HEK293 (cell line): ENCODE measurements around the gene TXNRD2.

Experiments
- CTCF ChIA-PET: fragments of 350-600 bp; formaldehyde crosslinking; extraction: SDS; loops from one replicate; lab custom pipeline; 2021; ENCODE audit warnings: antibody characterized with exemption; lab: Yijun Ruan, JAX
- POLR2A ChIA-PET: fragments of 300-600 bp; formaldehyde crosslinking; extraction: SDS; loops from one replicate; lab custom pipeline; 2020; ENCODE audit warnings: antibody characterized with exemption, inconsistent platforms; lab: Yijun Ruan, JAX
- H3K27ac ChIP-seq: fragments of 200-500 bp; sonication (Bioruptor generic); 2 replicates; pipeline ENCODE4 v1.5.1; 2014; ENCODE audit warnings: low read depth, low read length, control low read depth, inconsistent platforms; ENCODE audit errors: extremely low read depth
- H3K36me3 ChIP-seq, 2 experiments: fragments of 200-500 bp in 1 of 2; sonication (Bioruptor generic) in 1 of 2; 1 replicate in 1 of 2; 2 replicates in 1 of 2; pipeline ENCODE4 v1.5.1; 2014 to 2017; ENCODE audit warnings: inconsistent platforms in 2 of 2, low read length in 2 of 2; ENCODE audit not compliant: control insufficient read depth in 2 of 2, insufficient read depth in 1 of 2
- H3K4me1 ChIP-seq: fragments of 200-500 bp; sonication (Bioruptor generic); 2 replicates; pipeline ENCODE4 v1.5.1; 2014; ENCODE audit warnings: mild to moderate bottlenecking, low read length, inconsistent platforms; ENCODE audit not compliant: control insufficient read depth, insufficient read depth
- H3K4me3 ChIP-seq: 2 replicates; pipeline ENCODE4 v1.5.1; 2011; ENCODE audit warnings: low read depth, mild to moderate bottlenecking, control low read depth, low read length, moderate library complexity
- H3K9me3 ChIP-seq: fragments of 200-500 bp; sonication (Bioruptor generic); 2 replicates; pipeline ENCODE4 v1.5.1; 2014; ENCODE audit warnings: low read depth, low read length, inconsistent platforms; ENCODE audit not compliant: control insufficient read depth, insufficient read depth
- KLF10 ChIP-seq: fragments of 450-650 bp; IDR thresholded peaks from 2 replicates; pipeline ENCODE4 v1.5.1; 2018; ENCODE audit warnings: missing biosample characterization, mild to moderate bottlenecking, missing genetic modification characterization
- SP7 ChIP-seq: fragments of 450-650 bp; formaldehyde crosslinking; IDR thresholded peaks from 2 replicates; pipeline ENCODE4 v1.5.1; 2016; ENCODE audit warnings: missing biosample characterization, missing genetic modification characterization
- YY2 ChIP-seq: fragments of 450-650 bp; formaldehyde crosslinking; IDR thresholded peaks from 2 replicates; pipeline ENCODE4 v1.5.1; 2016; ENCODE audit warnings: missing biosample characterization, missing genetic modification characterization
- ZBTB21 ChIP-seq: fragments of 450-650 bp; formaldehyde crosslinking; IDR thresholded peaks from 2 replicates; pipeline ENCODE4 v1.5.1; 2017; ENCODE audit warnings: missing biosample characterization, missing genetic modification characterization
- ZFHX2 ChIP-seq: fragments of 450-650 bp; formaldehyde crosslinking; conservative IDR thresholded peaks from 2 replicates; pipeline ENCODE4 v1.5.1; 2016; ENCODE audit warnings: missing biosample characterization, missing genetic modification characterization
- ZFP69B ChIP-seq: fragments of 450-650 bp; formaldehyde crosslinking; IDR thresholded peaks from 2 replicates; pipeline ENCODE4 v1.5.1; 2016; ENCODE audit warnings: missing biosample characterization, missing genetic modification characterization
- ZNF121 ChIP-seq: fragments of 450-650 bp; formaldehyde crosslinking; IDR thresholded peaks from 2 replicates; pipeline ENCODE4 v1.5.1; 2016; ENCODE audit warnings: missing biosample characterization, missing genetic modification characterization
- ZNF16 ChIP-seq: fragments of 450-650 bp; formaldehyde crosslinking; IDR thresholded peaks from 2 replicates; pipeline ENCODE4 v1.5.1; 2016; ENCODE audit warnings: low read depth, missing biosample characterization, missing genetic modification characterization
- ZNF292 ChIP-seq: fragments of 450-650 bp; formaldehyde crosslinking; IDR thresholded peaks from 2 replicates; pipeline ENCODE4 v1.5.1; 2016; ENCODE audit warnings: low read depth, missing biosample characterization, missing genetic modification characterization, borderline replicate concordance
- ZNF423 ChIP-seq: fragments of 450-650 bp; formaldehyde crosslinking; IDR thresholded peaks from 2 replicates; pipeline ENCODE4 v1.5.1; 2016; ENCODE audit warnings: missing biosample characterization, missing genetic modification characterization
- ZNF610 ChIP-seq: fragments of 450-650 bp; formaldehyde crosslinking; IDR thresholded peaks from 2 replicates; pipeline ENCODE4 v1.5.1; 2016; ENCODE audit warnings: missing biosample characterization, missing genetic modification characterization, borderline replicate concordance
- ZNF629 ChIP-seq: fragments of 450-650 bp; formaldehyde crosslinking; IDR thresholded peaks from 2 replicates; pipeline ENCODE4 v1.5.1; 2017; ENCODE audit warnings: missing biosample characterization, missing genetic modification characterization
- ZNF654 ChIP-seq: fragments of 450-650 bp; formaldehyde crosslinking; IDR thresholded peaks from 2 replicates; pipeline ENCODE4 v1.5.1; 2016; ENCODE audit warnings: low read depth, missing biosample characterization, missing genetic modification characterization
- ZSCAN16 ChIP-seq: fragments of 450-650 bp; formaldehyde crosslinking; IDR thresholded peaks from 2 replicates; pipeline ENCODE4 v1.5.1; 2016; ENCODE audit warnings: missing biosample characterization, missing genetic modification characterization
- TF ChIP-seq, protein P1 (sequence below): fragments of 450-650 bp; formaldehyde crosslinking; IDR thresholded peaks from 2 replicates; pipeline ENCODE4 v1.5.1; 2016; ENCODE audit warnings: missing biosample characterization, missing genetic modification characterization
- TF ChIP-seq, protein P2 (sequence below): fragments of 450-650 bp; formaldehyde crosslinking; IDR thresholded peaks from 2 replicates; pipeline ENCODE4 v1.5.1; 2017; ENCODE audit warnings: missing biosample characterization, missing genetic modification characterization
- TF ChIP-seq, protein P3 (sequence below): fragments of 450-650 bp; formaldehyde crosslinking; IDR thresholded peaks from 2 replicates; pipeline ENCODE4 v1.5.1; 2016; ENCODE audit warnings: missing biosample characterization, missing genetic modification characterization, low read depth
- TF ChIP-seq, protein P4 (sequence below): fragments of 450-650 bp; formaldehyde crosslinking; IDR thresholded peaks from 2 replicates; pipeline ENCODE4 v1.5.1; 2016; ENCODE audit warnings: missing biosample characterization, missing genetic modification characterization
- TF ChIP-seq, protein P5 (sequence below): sonication (generic); formaldehyde crosslinking; IDR thresholded peaks from 2 replicates; pipeline ENCODE4 v1.8.1; 2022; ENCODE audit warnings: mild to moderate bottlenecking, moderate library complexity, missing genetic modification reagents

TXNRD2 gene

DNA sequence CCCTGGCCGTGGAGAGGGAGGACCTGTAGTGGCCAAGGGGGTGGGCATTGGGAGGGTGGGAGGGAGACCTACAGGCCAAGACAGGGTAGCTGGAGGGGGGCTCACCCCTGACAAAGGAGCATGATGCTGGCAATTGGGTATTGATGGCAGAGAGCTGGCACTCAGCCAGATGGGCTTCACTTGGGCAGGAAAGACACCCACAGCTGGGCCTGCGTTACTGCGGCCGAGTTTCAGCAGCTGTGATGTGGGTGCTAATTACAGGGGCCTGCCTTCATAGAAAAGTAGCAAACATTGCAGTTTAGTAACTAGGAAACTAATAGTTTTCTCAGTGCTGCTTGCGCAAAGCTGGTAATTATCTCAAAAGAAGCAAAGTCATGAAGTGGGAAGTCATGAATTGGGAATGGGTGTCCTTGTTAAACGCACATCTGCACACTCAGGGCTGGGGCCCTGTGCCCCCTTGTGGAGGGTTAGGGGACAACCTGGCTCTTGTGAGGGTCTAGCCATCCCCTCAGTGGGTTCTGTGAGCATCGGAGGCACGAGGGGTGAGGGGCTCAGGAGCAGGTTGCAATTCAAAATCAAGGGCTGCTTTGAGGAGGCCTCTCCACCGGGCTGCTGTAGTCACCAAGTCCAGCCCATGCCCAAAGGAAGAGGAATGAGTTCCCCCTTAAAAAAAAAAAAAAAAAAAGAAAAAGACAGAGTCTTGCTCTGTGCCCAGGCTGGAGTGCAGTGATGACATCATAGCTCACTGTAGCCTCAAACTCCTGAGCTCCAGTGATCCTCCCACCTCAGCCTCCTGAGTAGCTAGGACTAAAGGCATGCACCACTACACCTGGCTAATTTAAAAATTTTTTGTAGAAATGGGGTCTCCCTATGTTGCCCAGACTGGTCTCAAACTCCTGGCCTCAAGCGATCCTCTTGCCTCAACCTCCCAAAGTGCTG lies 24.4 kb upstream of the TXNRD2 start:
- 0 out of 2 replicates have a peak, but pooled peaks have one; percentile 26 for TF ChIP-seq ZBTB21 (tag by site-specific recombination)
- no peak for TF ChIP-seq ZNF654 (tag by site-specific recombination)
- TF ChIP-seq KLF10 (tag by site-specific recombination): no peak
- no peak for TF ChIP-seq ZNF610
- TF ChIP-seq, protein P1, sequence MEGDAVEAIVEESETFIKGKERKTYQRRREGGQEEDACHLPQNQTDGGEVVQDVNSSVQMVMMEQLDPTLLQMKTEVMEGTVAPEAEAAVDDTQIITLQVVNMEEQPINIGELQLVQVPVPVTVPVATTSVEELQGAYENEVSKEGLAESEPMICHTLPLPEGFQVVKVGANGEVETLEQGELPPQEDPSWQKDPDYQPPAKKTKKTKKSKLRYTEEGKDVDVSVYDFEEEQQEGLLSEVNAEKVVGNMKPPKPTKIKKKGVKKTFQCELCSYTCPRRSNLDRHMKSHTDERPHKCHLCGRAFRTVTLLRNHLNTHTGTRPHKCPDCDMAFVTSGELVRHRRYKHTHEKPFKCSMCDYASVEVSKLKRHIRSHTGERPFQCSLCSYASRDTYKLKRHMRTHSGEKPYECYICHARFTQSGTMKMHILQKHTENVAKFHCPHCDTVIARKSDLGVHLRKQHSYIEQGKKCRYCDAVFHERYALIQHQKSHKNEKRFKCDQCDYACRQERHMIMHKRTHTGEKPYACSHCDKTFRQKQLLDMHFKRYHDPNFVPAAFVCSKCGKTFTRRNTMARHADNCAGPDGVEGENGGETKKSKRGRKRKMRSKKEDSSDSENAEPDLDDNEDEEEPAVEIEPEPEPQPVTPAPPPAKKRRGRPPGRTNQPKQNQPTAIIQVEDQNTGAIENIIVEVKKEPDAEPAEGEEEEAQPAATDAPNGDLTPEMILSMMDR: peak; percentile 42; the same call in 1 of the 2 replicates
- no peak for TF ChIP-seq ZNF16
- TF ChIP-seq, protein P2, sequence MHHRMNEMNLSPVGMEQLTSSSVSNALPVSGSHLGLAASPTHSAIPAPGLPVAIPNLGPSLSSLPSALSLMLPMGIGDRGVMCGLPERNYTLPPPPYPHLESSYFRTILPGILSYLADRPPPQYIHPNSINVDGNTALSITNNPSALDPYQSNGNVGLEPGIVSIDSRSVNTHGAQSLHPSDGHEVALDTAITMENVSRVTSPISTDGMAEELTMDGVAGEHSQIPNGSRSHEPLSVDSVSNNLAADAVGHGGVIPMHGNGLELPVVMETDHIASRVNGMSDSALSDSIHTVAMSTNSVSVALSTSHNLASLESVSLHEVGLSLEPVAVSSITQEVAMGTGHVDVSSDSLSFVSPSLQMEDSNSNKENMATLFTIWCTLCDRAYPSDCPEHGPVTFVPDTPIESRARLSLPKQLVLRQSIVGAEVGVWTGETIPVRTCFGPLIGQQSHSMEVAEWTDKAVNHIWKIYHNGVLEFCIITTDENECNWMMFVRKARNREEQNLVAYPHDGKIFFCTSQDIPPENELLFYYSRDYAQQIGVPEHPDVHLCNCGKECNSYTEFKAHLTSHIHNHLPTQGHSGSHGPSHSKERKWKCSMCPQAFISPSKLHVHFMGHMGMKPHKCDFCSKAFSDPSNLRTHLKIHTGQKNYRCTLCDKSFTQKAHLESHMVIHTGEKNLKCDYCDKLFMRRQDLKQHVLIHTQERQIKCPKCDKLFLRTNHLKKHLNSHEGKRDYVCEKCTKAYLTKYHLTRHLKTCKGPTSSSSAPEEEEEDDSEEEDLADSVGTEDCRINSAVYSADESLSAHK: no peak
- TF ChIP-seq, protein P3, sequence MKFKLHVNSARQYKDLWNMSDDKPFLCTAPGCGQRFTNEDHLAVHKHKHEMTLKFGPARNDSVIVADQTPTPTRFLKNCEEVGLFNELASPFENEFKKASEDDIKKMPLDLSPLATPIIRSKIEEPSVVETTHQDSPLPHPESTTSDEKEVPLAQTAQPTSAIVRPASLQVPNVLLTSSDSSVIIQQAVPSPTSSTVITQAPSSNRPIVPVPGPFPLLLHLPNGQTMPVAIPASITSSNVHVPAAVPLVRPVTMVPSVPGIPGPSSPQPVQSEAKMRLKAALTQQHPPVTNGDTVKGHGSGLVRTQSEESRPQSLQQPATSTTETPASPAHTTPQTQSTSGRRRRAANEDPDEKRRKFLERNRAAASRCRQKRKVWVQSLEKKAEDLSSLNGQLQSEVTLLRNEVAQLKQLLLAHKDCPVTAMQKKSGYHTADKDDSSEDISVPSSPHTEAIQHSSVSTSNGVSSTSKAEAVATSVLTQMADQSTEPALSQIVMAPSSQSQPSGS (tag by site-specific recombination): peak; percentile 87
- no peak for TF ChIP-seq ZNF292
- peak; percentile 78 for TF ChIP-seq ZNF629
- no peak for TF ChIP-seq ZSCAN16 (tag by site-specific recombination)
- TF ChIP-seq SP7 (tag by site-specific recombination): peak; percentile 91
- TF ChIP-seq, protein P4, sequence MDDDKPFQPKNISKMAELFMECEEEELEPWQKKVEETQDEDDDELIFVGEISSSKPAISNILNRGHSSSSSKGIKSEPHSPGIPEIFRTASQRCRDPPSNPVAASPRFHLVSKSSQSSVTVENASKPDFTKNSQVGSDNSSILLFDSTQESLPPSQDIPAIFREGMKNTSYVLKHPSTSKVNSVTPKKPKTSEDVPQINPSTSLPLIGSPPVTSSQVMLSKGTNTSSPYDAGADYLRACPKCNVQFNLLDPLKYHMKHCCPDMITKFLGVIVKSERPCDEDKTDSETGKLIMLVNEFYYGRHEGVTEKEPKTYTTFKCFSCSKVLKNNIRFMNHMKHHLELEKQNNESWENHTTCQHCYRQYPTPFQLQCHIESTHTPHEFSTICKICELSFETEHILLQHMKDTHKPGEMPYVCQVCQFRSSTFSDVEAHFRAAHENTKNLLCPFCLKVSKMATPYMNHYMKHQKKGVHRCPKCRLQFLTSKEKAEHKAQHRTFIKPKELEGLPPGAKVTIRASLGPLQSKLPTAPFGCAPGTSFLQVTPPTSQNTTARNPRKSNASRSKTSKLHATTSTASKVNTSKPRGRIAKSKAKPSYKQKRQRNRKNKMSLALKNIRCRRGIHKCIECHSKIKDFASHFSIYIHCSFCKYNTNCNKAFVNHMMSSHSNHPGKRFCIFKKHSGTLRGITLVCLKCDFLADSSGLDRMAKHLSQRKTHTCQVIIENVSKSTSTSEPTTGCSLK (tag by site-specific recombination): no peak
- peak; percentile 28; the same call in 1 of the 2 replicates for TF ChIP-seq ZFP69B (tag by site-specific recombination)
- TF ChIP-seq ZNF423 (tag by site-specific recombination): no peak
- peak; percentile 19; the same call in 1 of the 2 replicates for TF ChIP-seq ZFHX2
- TF ChIP-seq, protein P5, sequence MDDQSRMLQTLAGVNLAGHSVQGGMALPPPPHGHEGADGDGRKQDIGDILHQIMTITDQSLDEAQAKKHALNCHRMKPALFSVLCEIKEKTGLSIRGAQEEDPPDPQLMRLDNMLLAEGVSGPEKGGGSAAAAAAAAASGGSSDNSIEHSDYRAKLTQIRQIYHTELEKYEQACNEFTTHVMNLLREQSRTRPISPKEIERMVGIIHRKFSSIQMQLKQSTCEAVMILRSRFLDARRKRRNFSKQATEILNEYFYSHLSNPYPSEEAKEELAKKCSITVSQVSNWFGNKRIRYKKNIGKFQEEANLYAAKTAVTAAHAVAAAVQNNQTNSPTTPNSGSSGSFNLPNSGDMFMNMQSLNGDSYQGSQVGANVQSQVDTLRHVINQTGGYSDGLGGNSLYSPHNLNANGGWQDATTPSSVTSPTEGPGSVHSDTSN (CRISPR knock-in tag): no peak
- TF ChIP-seq YY2 (tag by site-specific recombination): no peak
- TF ChIP-seq ZNF121 (tag by site-specific recombination): peak; percentile 64
- TF ChIP-seq, all 188 proteins: peak for 8
- ChIA-PET POLR2A (interaction anchor here (0.5 to 1.4 kb wide), 6 partner anchors 9 to 145 kb away, joined by 3 to 7 read pairs (median 3); no protein-coding TSS in a partner anchor), CTCF (interaction anchor here (0.6 to 12.8 kb wide), 14 partner anchors 9 to 808 kb away, joined by 3 to 150 read pairs (median 3); partner anchors contain the start of gene SERPIND1)
- no peak overlapping the region for H3K4me3 ChIP-seq
- no peaks in the 10 kb centered on the region for H3K9me3 ChIP-seq
- no peak overlapping the region for H3K27ac ChIP-seq
- H3K36me3 ChIP-seq: peaks cover 0 to 73% of the 10 kb centered on the region in 2 experiments; a peak in 1 of 3 replicates
- no peaks in the 10 kb centered on the region for H3K4me1 ChIP-seq
